Measurements from ENCODE around the gene RPS8. TPM values are rescaled to one million over a fixed set of nuclear protein-coding genes. Genes with fewer than 3 reads are reported as not detected.

The RPS8 gene
- 2,787 and 3,108 TPM in 2 replicates for total RNA-seq

GRCh38 chr1:44775078-44775929 lies at the start of gene RPS8:
Gene RPS8, plus strand, starts transcription at chr1:44775540. Its CDS starts 57 bp downstream, at chr1:44775597.

GRCh38 chr1:44730741-44731512 lies 44.4 kb upstream of the RPS8 start, which contains the start of gene RNU5D-1:
Gene RNU5D-1, minus strand, starts transcription at chr1:44731170.

GRCh38 chr1:44739307-44740178 lies 35.8 kb upstream of the RPS8 start, which contains the start of gene KIF2C:
Gene KIF2C, plus strand, starts transcription at chr1:44739837. Its CDS starts 96 bp downstream, at chr1:44739933.

GRCh38 chr1:44788120-44788860 lies 12.9 kb downstream of the RPS8 start, which contains the start of gene BEST4:
Gene BEST4, minus strand, starts transcription at chr1:44788170. Its CDS starts 465 bp downstream, at chr1:44787705.

GRCh38 chr1:44799770-44800584 lies 24.6 kb downstream of the RPS8 start, which contains the start of gene PLK3:
Gene PLK3, plus strand, starts transcription at chr1:44800377. Its CDS starts 87 bp downstream, at chr1:44800464.

GRCh38 chr1:44806704-44807363 lies 31.5 kb downstream of the RPS8 start, which contains the start of gene DYNLT4:
Gene DYNLT4, minus strand, starts transcription at chr1:44807351. Its CDS starts 683 bp downstream, at chr1:44806668.

GRCh38 chr1:44808063-44808937 lies 33.0 kb downstream of the RPS8 start, which contains the start of gene BTBD19:
Gene BTBD19, plus strand, starts transcription at chr1:44808523. Its CDS starts 298 bp downstream, at chr1:44808821.

Other genes starting within 250 kb of the RPS8 start
- gene TMEM53, start 101.1 kb upstream of the RPS8 start, total RNA-seq = 3.7 and 10.2 TPM in 2 replicates
- not detected in 2 replicates for gene ARMH1, start 100.8 kb upstream of the RPS8 start, total RNA-seq
- not detected in 2 replicates for gene RNU5D-1, start 44.4 kb upstream of the RPS8 start, total RNA-seq
- 16.5 and 56.2 TPM in 2 replicates for gene KIF2C, start 35.7 kb upstream of the RPS8 start, total RNA-seq
- 0.16 TPM in 1 of 2 replicates, not detected in the other for gene BEST4, start 12.6 kb downstream of the RPS8 start, total RNA-seq
- 34.4 and 75.1 TPM in 2 replicates for gene PLK3, start 24.8 kb downstream of the RPS8 start, total RNA-seq
- 2.7 TPM in 1 of 2 replicates, not detected in the other for gene DYNLT4, start 31.8 kb downstream of the RPS8 start, total RNA-seq
- 1.2 and 6.2 TPM in 2 replicates for gene BTBD19, start 33.0 kb downstream of the RPS8 start, total RNA-seq
- gene PTCH2, start 67.7 kb downstream of the RPS8 start, total RNA-seq = not detected in 2 replicates
- 26.6 and 42.1 TPM in 2 replicates for gene EIF2B3, start 211.1 kb downstream of the RPS8 start, total RNA-seq
- gene HECTD3, start 235.8 kb downstream of the RPS8 start, total RNA-seq = 18.4 and 22.0 TPM in 2 replicates
- gene UROD, start 236.7 kb downstream of the RPS8 start, total RNA-seq = 107 and 124 TPM in 2 replicates

Measured in hair follicular keratinocyte (primary cell).